HepG2 (cell line): ENCODE results near the gene SPECC1L. TPM values are rescaled to one million over a fixed set of nuclear protein-coding genes. Genes with fewer than 3 reads are reported as not detected.

ENCODE experiments used
- ATAC-seq: fragments of 200-7000 bp; cut with Tn5 transposase; 3 replicates; pipeline ENCODE4 v1.9.1; 2020; ENCODE audit warnings: mild to moderate bottlenecking, moderate library complexity
- BruUV-seq: library from RNA; stranded (reverse); fragments of 400-500 nt; replicated peaks from 2 replicates; lab custom pipeline; 2021; lab: Mats Ljungman, UMichigan
- CTCF ChIA-PET: fragments of 300-600 bp; formaldehyde crosslinking; extraction: SDS; loops from one replicate; lab custom pipeline; 2021; ENCODE audit warnings: low total read pairs, inconsistent platforms, low intra/inter-chr PET ratio; lab: Yijun Ruan, JAX
- POLR2A ChIA-PET: fragments of 350-600 bp; sonication (Branson Sonifier 250); formaldehyde crosslinking; loops from one replicate; lab custom pipeline; 2020; ENCODE audit warnings: antibody characterized with exemption, inconsistent platforms; lab: Yijun Ruan, JAX
- DNase-seq: peaks from one replicate; pipeline ENCODE4 v3.0.0-alpha.2; 2015; ENCODE audit warnings: low spot score
- FAIRE-seq: peaks from 3 replicates; lab custom pipeline; 2011; peaks lifted over from hg19 to GRCh38; lab: Jason Lieb, UNC
- H2AFZ ChIP-seq: one replicate; pipeline ENCODE4 v1.6.1; 2011; ENCODE audit warnings: low read length, inconsistent platforms
- H3K27ac ChIP-seq: fragments of 300-600 bp; 3 replicates; pipeline ENCODE4 v1.8.0; 2011; ENCODE audit warnings: mixed run types, mild to moderate bottlenecking, mixed read lengths, low read length, inconsistent platforms; ENCODE audit not compliant: insufficient read depth; ENCODE audit errors: extremely low read length
- H3K27me3 ChIP-seq, 2 experiments: fragments of 200-600 bp in 1 of 2; 2 replicates in 1 of 2; 3 replicates in 1 of 2; pipeline versions ENCODE4 v1.6.0 to v1.8.0; 2011; ENCODE audit warnings: low read length in 2 of 2, mild to moderate bottlenecking in 2 of 2, moderate library complexity in 2 of 2, inconsistent platforms in 1 of 2; ENCODE audit not compliant: insufficient read depth in 2 of 2, control insufficient read depth in 1 of 2
- H3K36me3 ChIP-seq, 2 experiments: fragments of 200-600 bp in 1 of 2; replicated peaks in 1 of 2; 2 replicates in 1 of 2; 3 replicates in 1 of 2; pipeline versions ENCODE4 v1.5.1 to v1.8.0; 2011; ENCODE audit warnings: low read length in 2 of 2, inconsistent platforms in 1 of 2; ENCODE audit not compliant: insufficient read depth in 2 of 2, control insufficient read depth in 1 of 2
- H3K4me1 ChIP-seq: 2 replicates; pipeline ENCODE4 v1.5.1; 2012; ENCODE audit warnings: low read length, inconsistent platforms; ENCODE audit not compliant: insufficient read depth
- H3K4me2 ChIP-seq: 2 replicates; pipeline ENCODE4 v1.6.0; 2011; ENCODE audit warnings: low read depth, low read length, inconsistent platforms
- H3K4me3 ChIP-seq, 3 experiments: fragments of 200-600 bp in 1 of 3; sonication (generic), shearing (Covaris generic) in 1 of 3; replicated peaks in 1 of 3; 2 replicates each; pipeline ENCODE4 v1.5.1; 2011 to 2016; ENCODE audit warnings: low read length in 3 of 3, inconsistent platforms in 2 of 3, low read depth in 2 of 3, mild to moderate bottlenecking in 2 of 3, control low read depth in 1 of 3, mixed read lengths in 1 of 3; ENCODE audit not compliant: insufficient read depth in 1 of 3
- H3K79me2 ChIP-seq: one replicate; pipeline ENCODE4 v1.6.1; 2011; ENCODE audit warnings: low read length, inconsistent platforms; ENCODE audit not compliant: insufficient read depth
- H3K9ac ChIP-seq: 2 replicates; pipeline ENCODE4 v1.6.0; 2011; ENCODE audit warnings: mild to moderate bottlenecking, low read depth, low read length, inconsistent platforms; ENCODE audit not compliant: insufficient read depth
- H3K9me3 ChIP-seq: 2 replicates; pipeline ENCODE4 v1.5.1; 2012; ENCODE audit warnings: mild to moderate bottlenecking, low read length
- H4K20me1 ChIP-seq: 2 replicates; pipeline ENCODE4 v1.6.0; 2011; ENCODE audit warnings: inconsistent platforms, mild to moderate bottlenecking, low read length, moderate library complexity; ENCODE audit not compliant: insufficient read depth
- CREB3 ChIP-seq: sonication (generic); formaldehyde crosslinking; IDR thresholded peaks from 2 replicates; pipeline ENCODE4 v1.5.0; 2020; ENCODE audit warnings: missing genetic modification reagents
- ESRRA ChIP-seq: sonication (generic); formaldehyde crosslinking; IDR thresholded peaks from 2 replicates; pipeline ENCODE4 v1.5.1; 2020; ENCODE audit warnings: mild to moderate bottlenecking, low read depth, missing genetic modification reagents
- MBD4 ChIP-seq: IDR thresholded peaks from 2 replicates; pipeline ENCODE4 v1.6.1; 2012; ENCODE audit warnings: low read length, inconsistent platforms, borderline replicate concordance
- MLLT10 ChIP-seq: sonication (generic); formaldehyde crosslinking; IDR thresholded peaks from 2 replicates; pipeline ENCODE4 v1.4.0; 2020; ENCODE audit warnings: missing genetic modification reagents
- MNT ChIP-seq: fragments of 450-650 bp; IDR thresholded peaks from 2 replicates; pipeline ENCODE4 v1.6.1; 2016
- RBAK ChIP-seq: sonication (generic); formaldehyde crosslinking; IDR thresholded peaks from 2 replicates; pipeline ENCODE4 v1.5.1; 2020; ENCODE audit warnings: mild to moderate bottlenecking, missing genetic modification reagents
- RERE ChIP-seq: IDR thresholded peaks from 2 replicates; pipeline ENCODE4 v1.6.1; 2016; ENCODE audit warnings: low read depth, missing genetic modification reagents, missing compliant biosample characterization
- SNAPC2 ChIP-seq: sonication (generic); formaldehyde crosslinking; IDR thresholded peaks from 2 replicates; pipeline ENCODE4 v1.8.1; 2022; ENCODE audit warnings: mild to moderate bottlenecking, missing genetic modification reagents
- SRY ChIP-seq: sonication (generic); formaldehyde crosslinking; IDR thresholded peaks from 2 replicates; pipeline ENCODE4 v1.8.0; 2022; ENCODE audit warnings: mild to moderate bottlenecking, missing genetic modification reagents
- ZNF234 ChIP-seq: sonication (generic); formaldehyde crosslinking; conservative IDR thresholded peaks from 2 replicates; pipeline ENCODE4 v1.5.1; 2020; ENCODE audit warnings: mild to moderate bottlenecking, missing genetic modification reagents
- ZNF501 ChIP-seq: sonication (generic); formaldehyde crosslinking; IDR thresholded peaks from 2 replicates; pipeline ENCODE4 v1.5.1; 2020; ENCODE audit warnings: mild to moderate bottlenecking, moderate library complexity, missing genetic modification reagents
- ZNF530 ChIP-seq: sonication (generic); formaldehyde crosslinking; IDR thresholded peaks from 2 replicates; pipeline ENCODE4 v1.5.0; 2020; ENCODE audit warnings: low read depth, mild to moderate bottlenecking, missing genetic modification reagents
- ZNF549 ChIP-seq: sonication (generic); formaldehyde crosslinking; IDR thresholded peaks from 2 replicates; pipeline ENCODE4 v1.5.0; 2020; ENCODE audit warnings: missing genetic modification reagents
- WGBS: methylation state at CpG from one replicate; pipeline ENCODE4 v1.1.6; 2017; ENCODE audit warnings: low lambda C conversion rate; 5-methylcytosine and 5-hydroxymethylcytosine counted together
- in situ Hi-C: cut with HindIII; loops from 2 replicates; pipeline ENCODE4 v1.10.0; 2017; ENCODE audit warnings: low pct_unique_long_range_greater_than_20kb; ENCODE audit not compliant: extremely low pct_ligation_motif_present
- intact Hi-C: fragments of 100-400 bp; cut with micrococcal nuclease; formaldehyde crosslinking; loops from one replicate; pipeline ENCODE4 v1.10.0; 2022; ENCODE audit not compliant: unreplicated experiment
- polyA plus RNA-seq, 8 experiments: library from polyadenylated mRNA; depleted of rRNA in 3 of 8; stranded (reverse) in 7 of 8; unstranded in 1 of 8; fragments of >200 nt; fragmentation: Illumina TruSeq in 4 of 8; extraction: Trizol in 4 of 8; gene quantifications; 2 replicates each; pipeline versions ENCODE4 v1.2.1 to v1.2.3, GENCODE V29; 2011 to 2016; ENCODE audit warnings: low read depth in 4 of 8, missing spikeins in 1 of 8, mixed read lengths in 1 of 8; ENCODE audit not compliant: insufficient read depth in 1 of 8
- total RNA-seq, 5 experiments: library from RNA; depleted of rRNA; stranded (reverse); fragments of >200 nt; fragmentation: Illumina TruSeq; extraction: Trizol; gene quantifications; 2 replicates each; pipeline ENCODE4 v1.2.3, GENCODE V29; 2016; ENCODE audit warnings: low read depth in 1 of 5
- TF ChIP-seq, protein P1 (sequence below): sonication (generic); formaldehyde crosslinking; conservative IDR thresholded peaks from 2 replicates; pipeline ENCODE4 v1.4.0; 2020; ENCODE audit warnings: missing genetic modification reagents
- TF ChIP-seq, protein P2 (sequence below): sonication (generic); formaldehyde crosslinking; IDR thresholded peaks from 2 replicates; pipeline ENCODE4 v1.5.0; 2020; ENCODE audit warnings: missing genetic modification reagents, mild to moderate bottlenecking, borderline replicate concordance

The SPECC1L gene
- total and polyA plus RNA-seq, 2 of the 13 experiments (the other 11 are each of a cell fraction or from before 2014, with no cell fraction given) = 14.1 to 30.3 TPM

GRCh38 chr22:24284747-24285203 is 14.1 kb downstream of the SPECC1L start (continued):
- no peak for TF ChIP-seq ESRRA (CRISPR knock-in tag)
- TF ChIP-seq SNAPC2 (CRISPR knock-in tag) = no peak
- TF ChIP-seq, protein P1, sequence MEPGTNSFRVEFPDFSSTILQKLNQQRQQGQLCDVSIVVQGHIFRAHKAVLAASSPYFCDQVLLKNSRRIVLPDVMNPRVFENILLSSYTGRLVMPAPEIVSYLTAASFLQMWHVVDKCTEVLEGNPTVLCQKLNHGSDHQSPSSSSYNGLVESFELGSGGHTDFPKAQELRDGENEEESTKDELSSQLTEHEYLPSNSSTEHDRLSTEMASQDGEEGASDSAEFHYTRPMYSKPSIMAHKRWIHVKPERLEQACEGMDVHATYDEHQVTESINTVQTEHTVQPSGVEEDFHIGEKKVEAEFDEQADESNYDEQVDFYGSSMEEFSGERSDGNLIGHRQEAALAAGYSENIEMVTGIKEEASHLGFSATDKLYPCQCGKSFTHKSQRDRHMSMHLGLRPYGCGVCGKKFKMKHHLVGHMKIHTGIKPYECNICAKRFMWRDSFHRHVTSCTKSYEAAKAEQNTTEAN (CRISPR knock-in tag) = no peak
- TF ChIP-seq MBD4 = no peak

GRCh38 chr22:24285245-24285644 is 14.6 kb downstream of the SPECC1L start:
- intact Hi-C loops = no loop called here
- no peaks in the 10 kb centered on the region for H4K20me1 ChIP-seq
- no peaks in the 10 kb centered on the region for H3K9me3 ChIP-seq
- H3K36me3 ChIP-seq = no peaks in the 10 kb centered on the region; a peak in 1 of 5 replicates
- 98% methylated on average over 4 of the region's 4 CpGs for WGBS
- no TSS peak for BruUV-seq
- ATAC-seq (no peak), DNase-seq (no peak), FAIRE-seq (no peak)
- ChIA-PET POLR2A (no interaction called here), CTCF (no interaction called here)
- H3K27me3 ChIP-seq = no peaks in the 10 kb centered on the region
- in situ Hi-C loops = no loop called here
- H2AFZ ChIP-seq = no peak overlapping the region
- H3K4me2 ChIP-seq = no peak overlapping the region
- H3K9ac ChIP-seq = no peak overlapping the region
- peaks cover 41% of the 10 kb centered on the region for H3K4me1 ChIP-seq
- peaks cover 77% of the 10 kb centered on the region for H3K79me2 ChIP-seq
- no peak overlapping the region for H3K4me3 ChIP-seq
- H3K27ac ChIP-seq = no peak overlapping the region
- TF ChIP-seq CREB3 (CRISPR knock-in tag) = no peak
- no peak for TF ChIP-seq SRY (CRISPR knock-in tag)
- TF ChIP-seq, protein P2, sequence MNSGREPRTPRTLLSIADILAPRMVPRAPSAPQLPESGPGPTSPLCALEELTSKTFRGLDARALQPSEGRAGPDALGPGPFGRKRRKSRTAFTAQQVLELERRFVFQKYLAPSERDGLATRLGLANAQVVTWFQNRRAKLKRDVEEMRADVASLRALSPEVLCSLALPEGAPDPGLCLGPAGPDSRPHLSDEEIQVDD (CRISPR knock-in tag) = no peak
- no peak for TF ChIP-seq MLLT10 (CRISPR knock-in tag)
- no peak for TF ChIP-seq ZNF530 (CRISPR knock-in tag)
- TF ChIP-seq ZNF549 (CRISPR knock-in tag) = no peak
- no peak for TF ChIP-seq RERE (CRISPR knock-in tag)
- no peak for TF ChIP-seq ZNF234 (CRISPR knock-in tag)
- TF ChIP-seq ZNF501 (CRISPR knock-in tag) = no peak
- no peak for TF ChIP-seq RBAK (CRISPR knock-in tag)
- TF ChIP-seq MNT = no peak
